Measurements from ENCODE around the gene CHRDL2. TPM values are rescaled to one million over a fixed set of nuclear protein-coding genes. Genes with fewer than 3 reads are reported as not detected.

Gene CHRDL2
- total RNA-seq, 1 experiment from 2014 or later: 7.7 TPM

DNA sequence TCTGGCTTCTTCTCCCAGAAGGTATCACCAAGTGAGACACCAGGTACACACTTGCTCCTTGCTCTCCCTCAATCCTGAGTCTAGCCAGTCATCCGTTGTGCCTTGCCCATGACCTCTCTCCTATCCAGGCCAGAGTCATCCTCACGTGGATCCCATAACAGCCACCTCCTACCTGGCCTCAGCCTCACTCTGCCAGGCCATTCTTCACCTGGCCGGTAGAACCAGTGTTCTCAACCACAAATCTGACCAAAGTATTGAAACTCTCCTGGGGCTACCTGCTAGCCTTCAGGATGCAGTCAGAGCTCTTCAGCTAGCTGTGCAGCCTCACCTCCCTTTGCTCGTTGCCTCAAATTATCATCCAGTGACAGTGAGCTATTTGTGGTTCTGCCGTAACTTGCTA lies 37.7 kb downstream of the CHRDL2 start:
- no peaks in the 10 kb centered on the region for H3K4me1 ChIP-seq (ENCODE audit: insufficient read depth, low read length, poor library complexity, severe bottlenecking)
- POLR2A ChIA-PET (ENCODE audit: low non-redundant PET): no interaction called here
- H3K4me3 ChIP-seq (ENCODE audit: low read depth, low read length, poor library complexity, severe bottlenecking): no peak overlapping the region
- no peaks in the 10 kb centered on the region for H3K9me3 ChIP-seq (ENCODE audit: low read depth, low read length, poor library complexity, severe bottlenecking)
- TF ChIP-seq, protein P1, sequence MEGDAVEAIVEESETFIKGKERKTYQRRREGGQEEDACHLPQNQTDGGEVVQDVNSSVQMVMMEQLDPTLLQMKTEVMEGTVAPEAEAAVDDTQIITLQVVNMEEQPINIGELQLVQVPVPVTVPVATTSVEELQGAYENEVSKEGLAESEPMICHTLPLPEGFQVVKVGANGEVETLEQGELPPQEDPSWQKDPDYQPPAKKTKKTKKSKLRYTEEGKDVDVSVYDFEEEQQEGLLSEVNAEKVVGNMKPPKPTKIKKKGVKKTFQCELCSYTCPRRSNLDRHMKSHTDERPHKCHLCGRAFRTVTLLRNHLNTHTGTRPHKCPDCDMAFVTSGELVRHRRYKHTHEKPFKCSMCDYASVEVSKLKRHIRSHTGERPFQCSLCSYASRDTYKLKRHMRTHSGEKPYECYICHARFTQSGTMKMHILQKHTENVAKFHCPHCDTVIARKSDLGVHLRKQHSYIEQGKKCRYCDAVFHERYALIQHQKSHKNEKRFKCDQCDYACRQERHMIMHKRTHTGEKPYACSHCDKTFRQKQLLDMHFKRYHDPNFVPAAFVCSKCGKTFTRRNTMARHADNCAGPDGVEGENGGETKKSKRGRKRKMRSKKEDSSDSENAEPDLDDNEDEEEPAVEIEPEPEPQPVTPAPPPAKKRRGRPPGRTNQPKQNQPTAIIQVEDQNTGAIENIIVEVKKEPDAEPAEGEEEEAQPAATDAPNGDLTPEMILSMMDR (conservative IDR thresholded peaks at IDR 0.05; ENCODE audit: low read depth, low read length): no peak
- TF ChIP-seq EZH2 (IDR thresholded peaks at IDR 0.05; ENCODE audit: borderline replicate concordance, low read depth, low read length, poor library complexity, severe bottlenecking): no peak
- DNase-seq (ENCODE audit: low spot score): no peak
- no peaks in the 10 kb centered on the region for H3K27me3 ChIP-seq (replicated peaks; ENCODE audit: insufficient read depth, low read depth, low read length, poor library complexity)
- no TSS peak for BruUV-seq (replicated peaks)
- no peaks in the 10 kb centered on the region for H3K36me3 ChIP-seq (ENCODE audit: insufficient read depth, low read length, poor library complexity, severe bottlenecking)
- H3K27ac ChIP-seq (ENCODE audit: low read depth, low read length, poor library complexity, severe bottlenecking): no peak overlapping the region
- CTCF ChIA-PET: no interaction called here
- intact Hi-C loops (cut with micrococcal nuclease; ENCODE audit: unreplicated experiment): no loop called here

DNA sequence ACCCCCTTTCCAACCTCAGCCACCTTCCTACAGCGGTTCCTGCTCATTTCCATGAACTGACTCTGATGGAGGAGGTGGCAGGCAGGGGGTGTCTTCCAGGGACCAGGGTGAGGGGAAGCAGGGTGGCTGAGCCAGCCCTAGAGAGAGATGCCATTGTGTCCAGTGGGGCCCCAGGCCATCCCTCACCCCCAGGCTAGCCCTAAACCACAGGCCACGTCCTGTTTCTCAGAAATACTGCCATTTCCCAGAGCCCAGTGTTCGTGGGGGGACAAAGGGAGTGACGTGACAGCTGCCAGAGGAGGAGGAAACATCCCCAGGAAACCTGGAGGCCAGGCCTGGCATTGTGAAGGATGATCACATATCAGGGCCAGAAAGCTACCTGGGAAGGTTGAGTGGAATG lies 39.5 kb downstream of the CHRDL2 start:
- POLR2A ChIA-PET (ENCODE audit: low non-redundant PET): no interaction called here
- Histone ChIP-seq H3K4me3 (ENCODE audit: low read depth, low read length, poor library complexity, severe bottlenecking) (no peak overlapping the region), H3K9me3 (ENCODE audit: low read depth, low read length, poor library complexity, severe bottlenecking) (no peaks in the 10 kb centered on the region), H3K27me3 (replicated peaks; ENCODE audit: insufficient read depth, low read depth, low read length, poor library complexity) (no peaks in the 10 kb centered on the region), H3K27ac (ENCODE audit: low read depth, low read length, poor library complexity, severe bottlenecking) (no peak overlapping the region), H3K36me3 (ENCODE audit: insufficient read depth, low read length, poor library complexity, severe bottlenecking) (no peaks in the 10 kb centered on the region), H3K4me1 (ENCODE audit: insufficient read depth, low read length, poor library complexity, severe bottlenecking) (no peaks in the 10 kb centered on the region)
- intact Hi-C loops (cut with micrococcal nuclease; ENCODE audit: unreplicated experiment): no loop called here
- CTCF ChIA-PET: interaction anchor here (0.8 kb wide), 1 partner anchor 11 kb away, joined by 4 read pairs; no protein-coding TSS in a partner anchor
- no TSS peak for BruUV-seq (replicated peaks)
- no peak for DNase-seq (ENCODE audit: low spot score)
- TF ChIP-seq, protein P1 (conservative IDR thresholded peaks at IDR 0.05; ENCODE audit: low read depth, low read length): no peak
- TF ChIP-seq EZH2 (IDR thresholded peaks at IDR 0.05; ENCODE audit: borderline replicate concordance, low read depth, low read length, poor library complexity, severe bottlenecking): no peak

DNA sequence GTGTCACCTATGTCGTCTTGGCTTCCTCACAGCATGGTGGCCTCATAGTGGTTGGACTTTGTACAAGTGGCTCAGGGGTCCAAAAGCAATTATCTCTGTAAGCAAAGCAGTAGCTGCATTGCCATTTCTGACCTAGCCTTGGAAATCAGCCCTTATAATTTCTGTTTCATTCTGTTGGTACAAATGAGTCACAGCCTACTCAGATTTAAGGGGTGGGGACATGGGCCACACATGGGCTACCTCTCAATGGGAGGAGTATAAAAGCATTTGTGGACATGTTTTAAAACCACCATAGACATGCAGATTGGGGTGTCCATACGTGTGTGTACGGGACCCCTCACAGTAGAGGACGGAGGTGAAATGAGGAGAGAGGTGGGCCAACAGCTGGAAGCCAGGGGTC lies 41.6 kb downstream of the CHRDL2 start:
- Histone ChIP-seq H3K9me3 (ENCODE audit: low read depth, low read length, poor library complexity, severe bottlenecking) (no peaks in the 10 kb centered on the region), H3K27ac (ENCODE audit: low read depth, low read length, poor library complexity, severe bottlenecking) (no peak overlapping the region), H3K4me3 (ENCODE audit: low read depth, low read length, poor library complexity, severe bottlenecking) (no peak overlapping the region), H3K36me3 (ENCODE audit: insufficient read depth, low read length, poor library complexity, severe bottlenecking) (no peaks in the 10 kb centered on the region), H3K27me3 (replicated peaks; ENCODE audit: insufficient read depth, low read depth, low read length, poor library complexity) (no peaks in the 10 kb centered on the region), H3K4me1 (ENCODE audit: insufficient read depth, low read length, poor library complexity, severe bottlenecking) (no peaks in the 10 kb centered on the region)
- ChIA-PET CTCF (no interaction called here), POLR2A (ENCODE audit: low non-redundant PET) (no interaction called here)
- intact Hi-C loops (cut with micrococcal nuclease; ENCODE audit: unreplicated experiment): loop anchor here (10.0 kb wide), 1 partner anchor 435 kb away; no protein-coding TSS in a partner anchor
- BruUV-seq (replicated peaks): no TSS peak
- DNase-seq (ENCODE audit: low spot score): no peak
- TF ChIP-seq, protein P1 (conservative IDR thresholded peaks at IDR 0.05; ENCODE audit: low read depth, low read length): no peak
- no peak for TF ChIP-seq EZH2 (IDR thresholded peaks at IDR 0.05; ENCODE audit: borderline replicate concordance, low read depth, low read length, poor library complexity, severe bottlenecking)

Measured in A673 (cell line).